T47D (cell line): ENCODE results near the gene GAN.
"Not testable (repeated sequence)": the region's sequence is repeated elsewhere in the genome, so short reads cannot be mapped to it uniquely, and the experiment has no call there.

Experiments
- DNase-seq, 2 experiments: peaks; one replicate each; pipeline versions ENCODE4 v3.0.0 to v3.0.0-alpha.2; 2011 to 2012; ENCODE audit warnings: low read depth in 1 of 2, low spot score in 1 of 2
- JUND ChIP-seq: IDR thresholded peaks from 2 replicates; pipeline ENCODE4 v1.6.1; 2012; ENCODE audit warnings: low read depth
- in situ Hi-C: cut with HindIII; loops from 2 replicates; pipeline ENCODE4 v1.10.0; 2016; ENCODE audit warnings: low sequenced_read_pairs, low pct_unique_long_range_greater_than_20kb

GAN gene

GRCh38 chr16:81417210-81417609 is 102.4 kb downstream of the GAN start:
- no peak for TF ChIP-seq JUND
- in situ Hi-C loops = no loop called here

GRCh38 chr16:81419806-81420205 is 105.0 kb downstream of the GAN start:
- in situ Hi-C loops = no loop called here
- no peak for TF ChIP-seq JUND
- no peak for DNase-seq

More at GRCh38 chr16:81417210-81417609, 102.4 kb downstream of the GAN start:
- DNase-seq = no peak

- in situ Hi-C loops = no loop called here
- no peak for TF ChIP-seq JUND
- DNase-seq = no peak
These were observed 106.4 kb downstream of the GAN start for GRCh38 chr16:81421126-81421525.

GRCh38 chr16:81421536-81421935 is 106.8 kb downstream of the GAN start:
- DNase-seq = no peak
- in situ Hi-C loops = no loop called here
- no peak for TF ChIP-seq JUND

GRCh38 chr16:81422153-81422552 is 107.4 kb downstream of the GAN start:
- DNase-seq, in situ Hi-C loops: not testable (repeated sequence)

GRCh38 chr16:81424771-81425170 is 110.0 kb downstream of the GAN start:
- no peak for DNase-seq
- in situ Hi-C loops = no loop called here
- no peak for TF ChIP-seq JUND

GRCh38 chr16:81427219-81427618 is 112.5 kb downstream of the GAN start:
- no peak for DNase-seq
- in situ Hi-C loops = no loop called here
- TF ChIP-seq JUND = no peak

GRCh38 chr16:81429045-81429521 is 114.3 kb downstream of the GAN start:
- in situ Hi-C loops = no loop called here
- DNase-seq = peak in 1 of 2 experiments; percentile 38

GRCh38 chr16:81431554-81432353 is 117.0 kb downstream of the GAN start:
- in situ Hi-C loops = no loop called here
- no peak for TF ChIP-seq JUND
- no peak for DNase-seq

More at GRCh38 chr16:81429045-81429521, 114.3 kb downstream of the GAN start:
- TF ChIP-seq JUND = no peak

- no peak for DNase-seq
- in situ Hi-C loops = no loop called here
- no peak for TF ChIP-seq JUND
These were observed 118.3 kb downstream of the GAN start for GRCh38 chr16:81432937-81433557.

- in situ Hi-C loops = no loop called here
- no peak for TF ChIP-seq JUND
- no peak for DNase-seq
These were observed 120.3 kb downstream of the GAN start for GRCh38 chr16:81435103-81435502.

GRCh38 chr16:81435567-81435966 is 120.8 kb downstream of the GAN start:
- in situ Hi-C loops = no loop called here
- no peak for TF ChIP-seq JUND
- DNase-seq = no peak

GRCh38 chr16:81436386-81436785 is 121.6 kb downstream of the GAN start:
- no peak for TF ChIP-seq JUND
- no peak for DNase-seq
- in situ Hi-C loops = no loop called here

GRCh38 chr16:81437865-81438264 is 123.1 kb downstream of the GAN start:
- no peak for TF ChIP-seq JUND
- DNase-seq = no peak
- in situ Hi-C loops = no loop called here
